Measurements from ENCODE around the gene TACC2.
A peak's percentile ranks its signal among the peaks of the same experiment; 100 is the strongest.
"Not testable (repeated sequence)": the region's sequence is repeated elsewhere in the genome, so short reads cannot be mapped to it uniquely, and the experiment has no call there.

Gene TACC2

DNA sequence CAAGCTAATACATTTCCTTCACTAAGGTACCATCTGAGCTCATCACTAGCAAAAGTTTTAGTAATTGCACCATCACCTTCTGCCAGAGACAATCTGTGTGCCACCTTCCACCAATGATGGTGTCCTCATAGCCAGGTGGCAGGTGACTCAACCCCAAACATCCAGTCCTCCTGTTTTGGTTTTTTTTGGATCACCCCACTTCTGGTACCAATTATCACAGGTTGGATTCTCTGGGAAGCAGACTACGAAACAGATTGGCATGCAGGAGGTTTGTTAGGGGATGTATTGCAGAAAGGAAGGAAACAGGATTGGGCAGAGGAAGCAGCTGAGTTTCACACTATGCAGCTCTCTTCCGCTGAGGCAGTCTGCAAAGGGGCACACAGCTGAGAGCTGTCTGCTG, 4.5 kb upstream of the TACC2 start:
- TF ChIP-seq ZFX (IDR thresholded peaks at IDR 0.05) = no peak
- TF ChIP-seq, protein P1, sequence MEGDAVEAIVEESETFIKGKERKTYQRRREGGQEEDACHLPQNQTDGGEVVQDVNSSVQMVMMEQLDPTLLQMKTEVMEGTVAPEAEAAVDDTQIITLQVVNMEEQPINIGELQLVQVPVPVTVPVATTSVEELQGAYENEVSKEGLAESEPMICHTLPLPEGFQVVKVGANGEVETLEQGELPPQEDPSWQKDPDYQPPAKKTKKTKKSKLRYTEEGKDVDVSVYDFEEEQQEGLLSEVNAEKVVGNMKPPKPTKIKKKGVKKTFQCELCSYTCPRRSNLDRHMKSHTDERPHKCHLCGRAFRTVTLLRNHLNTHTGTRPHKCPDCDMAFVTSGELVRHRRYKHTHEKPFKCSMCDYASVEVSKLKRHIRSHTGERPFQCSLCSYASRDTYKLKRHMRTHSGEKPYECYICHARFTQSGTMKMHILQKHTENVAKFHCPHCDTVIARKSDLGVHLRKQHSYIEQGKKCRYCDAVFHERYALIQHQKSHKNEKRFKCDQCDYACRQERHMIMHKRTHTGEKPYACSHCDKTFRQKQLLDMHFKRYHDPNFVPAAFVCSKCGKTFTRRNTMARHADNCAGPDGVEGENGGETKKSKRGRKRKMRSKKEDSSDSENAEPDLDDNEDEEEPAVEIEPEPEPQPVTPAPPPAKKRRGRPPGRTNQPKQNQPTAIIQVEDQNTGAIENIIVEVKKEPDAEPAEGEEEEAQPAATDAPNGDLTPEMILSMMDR (conservative IDR thresholded peaks at IDR 0.05) = no peak
- H3K27ac ChIP-seq = no peak overlapping the region

DNA sequence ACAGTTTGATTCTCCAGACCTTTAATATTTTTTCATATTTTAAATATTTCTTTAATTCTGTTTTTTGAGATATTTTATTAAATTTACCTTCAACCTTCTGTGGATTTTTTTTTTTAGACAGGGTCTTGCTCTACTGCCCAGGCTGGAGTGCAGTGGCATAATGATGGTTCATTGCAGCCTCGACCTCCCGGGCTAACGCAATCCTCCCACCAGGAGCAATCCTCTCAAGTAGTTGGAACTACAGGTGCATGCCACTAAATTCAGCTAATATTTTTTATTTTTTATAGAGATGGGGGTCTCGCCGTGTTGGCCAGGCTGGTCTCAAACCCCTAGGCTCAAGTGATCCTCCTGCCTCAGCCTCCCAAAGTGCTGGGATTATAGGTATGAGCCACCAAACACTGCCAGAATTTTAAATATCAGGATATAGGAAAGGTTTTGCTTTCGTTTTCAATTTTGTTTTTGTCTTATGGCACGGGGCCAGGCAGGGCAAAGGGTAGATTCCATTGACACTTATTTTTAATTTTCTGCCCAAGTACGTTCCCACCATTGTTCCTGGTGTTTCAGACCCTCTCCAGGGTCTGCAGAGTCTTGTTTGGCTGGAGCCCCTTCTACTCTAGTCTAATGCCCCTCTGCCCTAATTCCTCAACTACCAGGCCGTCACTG, 1.2 kb downstream of the TACC2 start:
- no peak for TF ChIP-seq ZFX (IDR thresholded peaks at IDR 0.05)
- TF ChIP-seq, protein P1 (conservative IDR thresholded peaks at IDR 0.05) = no peak
- no peak overlapping the region for H3K27ac ChIP-seq

DNA sequence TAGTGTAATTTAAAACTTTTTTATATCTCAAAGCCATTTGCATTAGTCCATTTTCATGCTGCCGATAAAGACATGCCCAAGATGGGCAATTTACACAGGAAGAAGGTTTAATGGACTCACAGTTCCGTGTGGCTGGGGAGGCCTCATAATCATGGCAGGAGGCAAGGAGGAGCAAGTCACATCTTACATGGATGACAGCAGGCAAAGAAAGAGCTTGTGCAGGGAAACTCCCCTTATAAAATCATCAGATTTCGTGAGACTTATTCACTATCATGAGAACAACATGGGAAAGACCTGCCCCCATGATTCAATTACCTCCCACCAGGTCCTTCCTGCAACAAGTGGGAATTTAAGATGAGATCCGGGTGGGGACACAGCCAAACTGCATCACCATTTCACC, 2.8 kb downstream of the TACC2 start:
- not testable (repeated sequence) for H3K27ac ChIP-seq

DNA sequence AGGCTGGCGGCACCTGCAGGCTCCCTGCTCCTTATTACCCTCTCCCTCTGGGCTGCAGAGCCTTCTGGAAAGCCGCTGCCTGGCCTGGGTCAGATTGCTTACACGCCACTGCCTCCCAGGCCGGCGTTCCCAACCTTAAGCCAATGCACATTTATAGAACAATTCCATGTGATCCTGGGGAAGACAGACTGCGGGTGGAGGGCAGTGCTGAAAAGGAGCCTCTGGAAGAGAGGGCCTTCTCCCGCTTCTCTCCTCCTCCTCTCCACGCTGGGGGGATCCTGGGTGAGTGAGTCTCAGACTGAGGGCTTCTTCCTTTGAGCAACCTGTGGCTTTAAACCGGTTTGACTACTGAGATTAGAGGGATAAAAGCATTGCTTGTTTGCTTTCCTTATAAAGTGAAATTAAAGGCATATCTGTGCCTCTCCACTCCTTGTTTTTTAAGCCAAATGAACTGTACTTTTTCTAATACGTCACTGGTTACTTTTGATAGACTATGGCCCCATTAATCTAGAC, 5.5 kb downstream of the TACC2 start:
- peak overlapping the region; percentile 92 for H3K27ac ChIP-seq
- TF ChIP-seq, protein P1 (conservative IDR thresholded peaks at IDR 0.05) = no peak
- TF ChIP-seq ZFX (IDR thresholded peaks at IDR 0.05) = 0 out of 2 replicates have a peak, but pooled peaks have one; percentile 3

DNA sequence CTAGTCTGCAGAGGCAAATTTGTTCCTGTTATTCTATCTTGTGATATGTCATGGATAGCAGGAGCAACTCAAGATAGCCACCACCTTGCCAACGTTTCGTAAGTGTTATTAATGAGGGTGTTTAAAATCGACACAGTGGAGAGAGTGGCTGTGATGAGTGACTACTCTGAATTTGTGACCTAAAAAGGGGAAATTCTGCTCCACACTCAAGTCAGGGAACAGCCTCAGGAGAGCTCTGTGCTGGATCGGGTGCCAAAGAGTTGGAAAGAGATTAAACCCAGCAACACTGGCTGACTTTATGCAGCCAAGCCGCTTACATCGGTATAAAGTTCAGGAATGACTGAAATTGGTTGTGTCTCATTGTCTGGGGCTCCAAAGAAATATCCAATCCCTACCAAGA, 9.5 kb downstream of the TACC2 start:
- TF ChIP-seq, protein P1 (conservative IDR thresholded peaks at IDR 0.05) = no peak
- TF ChIP-seq ZFX (IDR thresholded peaks at IDR 0.05) = no peak
- H3K27ac ChIP-seq = no peak overlapping the region

DNA sequence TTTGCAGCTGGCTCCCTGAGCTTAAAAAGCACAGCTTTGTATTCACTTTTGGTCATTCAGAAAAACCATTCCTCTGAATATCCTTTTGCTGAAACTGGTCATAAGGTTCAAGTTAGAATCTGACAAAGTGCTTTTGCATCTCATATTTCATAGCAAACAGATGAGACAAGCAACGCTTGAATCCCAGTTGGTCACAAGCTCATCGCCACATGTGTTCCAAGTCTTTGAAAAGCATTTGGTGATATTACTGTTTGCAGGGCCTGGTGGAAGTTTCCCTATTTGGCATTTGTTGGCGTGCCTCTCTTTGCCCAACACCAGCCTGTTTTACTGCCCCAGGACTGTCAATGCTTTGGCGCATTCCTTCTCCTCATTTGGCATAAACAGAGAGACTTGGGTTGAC, 10.3 kb downstream of the TACC2 start:
- H3K27ac ChIP-seq = no peak overlapping the region
- TF ChIP-seq, protein P1 (conservative IDR thresholded peaks at IDR 0.05) = no peak
- no peak for TF ChIP-seq ZFX (IDR thresholded peaks at IDR 0.05)

DNA sequence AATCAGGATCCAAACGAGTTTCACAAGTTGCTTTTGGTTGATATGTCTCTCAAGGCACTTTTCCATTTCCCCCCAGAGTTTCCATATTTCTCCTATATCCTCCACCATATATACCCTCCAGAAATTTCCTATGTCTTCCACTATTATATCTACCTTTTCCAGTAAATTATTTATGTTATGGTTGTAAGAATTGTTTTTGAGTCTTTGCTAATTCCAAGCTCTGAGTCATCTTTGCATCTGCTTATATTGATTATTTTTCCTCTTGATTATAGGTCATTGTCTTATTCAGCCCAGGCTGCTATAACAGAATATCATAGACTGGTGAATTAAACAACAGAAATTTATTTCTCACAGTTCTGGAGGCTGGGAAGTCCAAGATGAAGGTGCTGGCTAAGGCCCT, 12.7 kb downstream of the TACC2 start:
- no peak overlapping the region for H3K27ac ChIP-seq
- TF ChIP-seq ZFX (IDR thresholded peaks at IDR 0.05) = no peak
- TF ChIP-seq, protein P1 (conservative IDR thresholded peaks at IDR 0.05) = no peak

DNA sequence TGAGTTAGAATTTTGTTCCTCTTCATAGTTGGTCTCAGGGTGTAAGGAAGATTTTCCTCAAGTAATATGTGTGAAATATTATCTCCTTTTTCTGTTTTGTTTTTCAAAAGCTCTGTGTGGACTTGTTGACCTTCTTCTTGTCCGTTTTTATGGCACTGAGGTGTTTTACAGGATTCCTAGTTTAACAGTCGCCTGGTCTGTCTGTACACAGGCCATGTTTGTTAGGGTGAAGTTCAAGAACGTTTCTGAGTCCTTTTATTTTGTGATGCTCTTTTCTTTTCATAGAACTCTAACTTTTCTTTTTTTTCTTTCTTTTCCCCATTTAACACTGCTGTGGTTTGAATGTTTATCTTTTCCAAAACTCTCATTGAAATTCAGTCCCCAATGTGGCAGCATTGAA, 18.5 kb downstream of the TACC2 start:
- no peak for TF ChIP-seq ZFX (IDR thresholded peaks at IDR 0.05)
- TF ChIP-seq, protein P1 (conservative IDR thresholded peaks at IDR 0.05) = no peak

More for the DNA sequence above, 18.5 kb downstream of the TACC2 start:
- H3K27ac ChIP-seq = no peak overlapping the region
